ENCODE results near the gene SNN.

GRCh38 chr16:11637320-11637719, 30.9 kb upstream of the SNN start:
- TF ChIP-seq CTCF (IDR thresholded peaks at IDR 0.05) (no peak), POLR2A (IDR thresholded peaks at IDR 0.05) (no peak)
